ENCODE results near the gene PP2D1. TPM values are rescaled to one million over a fixed set of nuclear protein-coding genes. Genes with fewer than 3 reads are reported as not detected.

The PP2D1 gene, protein sequence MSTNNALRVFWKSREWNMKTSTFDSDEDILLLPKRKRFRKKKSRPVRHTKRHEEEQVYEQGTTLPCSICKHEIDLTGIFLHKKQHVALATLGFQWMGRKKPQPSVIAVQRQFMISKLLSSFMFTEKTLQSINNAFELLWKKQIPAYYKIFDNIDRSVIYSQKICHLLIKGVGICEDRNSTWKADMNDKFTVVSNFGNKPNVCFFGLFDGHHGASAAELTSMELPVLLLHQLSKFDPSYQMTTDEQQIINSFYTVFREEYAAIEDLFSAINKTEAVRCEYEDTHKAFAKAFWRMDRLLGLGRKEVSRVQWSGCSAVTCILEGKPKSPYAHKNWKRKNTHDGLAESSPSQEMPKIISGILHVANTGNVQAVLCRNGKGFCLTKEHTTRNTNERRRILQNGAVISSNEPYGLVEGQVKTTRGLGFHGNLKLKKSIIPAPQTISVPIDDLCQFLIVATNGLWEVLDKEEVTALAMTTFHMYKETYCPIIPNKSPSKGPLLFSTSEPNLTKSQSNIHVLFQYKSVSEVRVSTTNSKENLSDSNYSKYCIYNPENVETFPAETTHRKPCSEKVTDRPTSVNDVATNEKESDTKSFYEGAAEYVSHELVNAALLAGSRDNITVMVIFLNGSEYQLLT
- not detected in 2 replicates for total RNA-seq

GRCh38 chr3:20012164-20012563 lies at the start of gene PP2D1:
Gene PP2D1 (minus strand): TSS chr3:20012264. CDS start chr3:20012072, 192 bp downstream.

GRCh38 chr3:20039765-20040547 lies 27.9 kb upstream of the PP2D1 start, which contains the start of gene KAT2B:
Gene KAT2B (plus strand): TSS chr3:20040446. CDS start chr3:20040478, 32 bp downstream.

GRCh38 chr3:19946832-19947548 lies 65.1 kb downstream of the PP2D1 start, which contains the start of gene RAB5A:
Gene RAB5A (plus strand): TSS chr3:19947097. CDS start chr3:19950899, 3,802 bp downstream.

Other genes with a start within 250 kb of the PP2D1 start
- gene EFHB, start 78.0 kb downstream of the PP2D1 start, total RNA-seq, result under 0.01 TPM in 1 of 2 replicates, not detected in the other
- gene RAB5A, start 65.2 kb downstream of the PP2D1 start, total RNA-seq, result 86.8 and 96.0 TPM in 2 replicates
- gene KAT2B, start 28.2 kb upstream of the PP2D1 start, total RNA-seq, result 3.8 and 6.1 TPM in 2 replicates
- gene SGO1, start 173.9 kb upstream of the PP2D1 start, total RNA-seq, result under 0.01 and 0.14 TPM in 2 replicates